Type B pancreatic cell (in vitro differentiated cells): ENCODE measurements around the gene LIPC. TPM values are rescaled to one million over a fixed set of nuclear protein-coding genes. Genes with fewer than 3 reads are reported as not detected.

Source experiments
- DNase-seq: peaks from one replicate; pipeline ENCODE4 v3.0.0; 2021; ENCODE audit warnings: mixed read lengths; ENCODE audit not compliant: unreplicated experiment; ENCODE audit errors: extremely low spot score
- H3K27ac Mint-ChIP-seq: 2 replicates; pipeline ENCODE4 v1.8.0; 2021; ENCODE audit warnings: mild to moderate bottlenecking, mixed read lengths
- H3K27me3 Mint-ChIP-seq: 2 replicates; pipeline ENCODE4 v1.8.0; 2021; ENCODE audit warnings: mixed read lengths
- H3K36me3 Mint-ChIP-seq: 2 replicates; pipeline ENCODE4 v1.8.0; 2021; ENCODE audit warnings: mixed read lengths
- H3K4me1 Mint-ChIP-seq: one replicate; pipeline ENCODE4 v1.8.0; 2021; ENCODE audit warnings: mixed read lengths; ENCODE audit not compliant: unreplicated experiment
- H3K4me3 Mint-ChIP-seq: 2 replicates; pipeline ENCODE4 v1.8.0; 2021; ENCODE audit warnings: mild to moderate bottlenecking, mixed read lengths
- H3K9me3 Mint-ChIP-seq: 2 replicates; pipeline ENCODE4 v1.8.0; 2021; ENCODE audit warnings: mixed read lengths
- total RNA-seq: library from RNA; stranded (reverse); gene quantifications from 2 replicates; pipeline ENCODE4 v1.2.1, GENCODE V29; 2021; ENCODE audit warnings: low replicate concordance
- TF ChIP-seq, protein P1 (sequence below): fragments of 200-600 bp; sonication (generic); conservative IDR thresholded peaks from 2 replicates; pipeline ENCODE4 v1.5.0; 2021; ENCODE audit warnings: antibody characterized with exemption, mild to moderate bottlenecking

LIPC gene
- total RNA-seq, 1 donor from 2014 or later = 10.9 TPM

DNA sequence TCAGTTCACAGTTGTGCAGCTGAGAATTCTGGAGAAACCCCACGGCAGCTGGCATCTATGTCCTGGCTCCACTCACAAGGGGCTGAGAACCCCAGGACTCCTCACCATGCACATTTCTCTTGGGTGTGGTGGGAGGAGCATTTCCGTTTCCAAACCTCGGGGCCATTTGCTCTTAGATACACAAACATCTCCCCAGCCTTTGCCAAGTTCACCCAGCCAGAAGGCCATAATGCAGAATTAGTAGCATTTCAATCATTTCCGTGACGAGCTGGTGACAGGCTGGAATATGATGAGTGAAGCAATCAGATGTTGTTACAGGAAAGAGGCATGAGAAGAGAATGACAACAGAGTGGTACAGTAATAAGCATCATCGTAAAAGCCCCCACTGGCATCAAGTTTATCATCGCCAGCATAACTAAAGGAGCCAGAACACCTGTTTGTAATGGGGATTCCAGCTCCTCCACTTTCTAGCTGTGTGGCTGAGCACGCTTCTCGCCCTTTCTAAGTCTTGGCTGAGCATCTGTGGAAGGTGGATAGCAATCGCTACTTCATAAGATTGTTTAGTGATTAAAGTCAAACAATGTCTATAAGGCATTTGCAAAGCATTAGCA, 82.0 kb downstream of the LIPC start:
- Mint-ChIP-seq H3K4me1 (peaks cover 16% of the 10 kb centered on the region), H3K36me3 (peaks cover 12% of the 10 kb centered on the region), H3K4me3 (no peak overlapping the region), H3K27me3 (no peaks in the 10 kb centered on the region), H3K27ac (no peak overlapping the region), H3K9me3 (no peaks in the 10 kb centered on the region)
- TF ChIP-seq, protein P1, sequence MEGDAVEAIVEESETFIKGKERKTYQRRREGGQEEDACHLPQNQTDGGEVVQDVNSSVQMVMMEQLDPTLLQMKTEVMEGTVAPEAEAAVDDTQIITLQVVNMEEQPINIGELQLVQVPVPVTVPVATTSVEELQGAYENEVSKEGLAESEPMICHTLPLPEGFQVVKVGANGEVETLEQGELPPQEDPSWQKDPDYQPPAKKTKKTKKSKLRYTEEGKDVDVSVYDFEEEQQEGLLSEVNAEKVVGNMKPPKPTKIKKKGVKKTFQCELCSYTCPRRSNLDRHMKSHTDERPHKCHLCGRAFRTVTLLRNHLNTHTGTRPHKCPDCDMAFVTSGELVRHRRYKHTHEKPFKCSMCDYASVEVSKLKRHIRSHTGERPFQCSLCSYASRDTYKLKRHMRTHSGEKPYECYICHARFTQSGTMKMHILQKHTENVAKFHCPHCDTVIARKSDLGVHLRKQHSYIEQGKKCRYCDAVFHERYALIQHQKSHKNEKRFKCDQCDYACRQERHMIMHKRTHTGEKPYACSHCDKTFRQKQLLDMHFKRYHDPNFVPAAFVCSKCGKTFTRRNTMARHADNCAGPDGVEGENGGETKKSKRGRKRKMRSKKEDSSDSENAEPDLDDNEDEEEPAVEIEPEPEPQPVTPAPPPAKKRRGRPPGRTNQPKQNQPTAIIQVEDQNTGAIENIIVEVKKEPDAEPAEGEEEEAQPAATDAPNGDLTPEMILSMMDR = no peak
- no peak for DNase-seq

DNA sequence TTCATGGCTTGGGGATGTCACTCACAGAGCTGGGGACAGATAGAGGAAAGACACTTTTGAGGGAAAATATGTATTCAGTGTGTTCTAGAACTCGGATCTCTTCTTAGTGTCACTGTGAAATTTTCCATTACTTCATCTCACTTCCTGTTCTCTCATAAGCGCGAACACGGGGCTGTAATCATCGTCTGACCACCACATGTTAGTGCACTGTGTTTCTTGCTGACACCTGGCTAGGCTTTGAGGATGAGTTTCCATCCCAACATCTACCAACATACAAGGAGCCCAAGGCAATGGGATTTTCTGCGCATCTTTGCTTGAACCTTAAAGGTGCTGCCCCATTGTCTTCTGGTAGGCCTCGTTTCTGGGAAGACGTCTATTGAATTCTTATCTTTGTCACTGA, 84.0 kb downstream of the LIPC start:
- TF ChIP-seq, protein P1 = no peak

DNA sequence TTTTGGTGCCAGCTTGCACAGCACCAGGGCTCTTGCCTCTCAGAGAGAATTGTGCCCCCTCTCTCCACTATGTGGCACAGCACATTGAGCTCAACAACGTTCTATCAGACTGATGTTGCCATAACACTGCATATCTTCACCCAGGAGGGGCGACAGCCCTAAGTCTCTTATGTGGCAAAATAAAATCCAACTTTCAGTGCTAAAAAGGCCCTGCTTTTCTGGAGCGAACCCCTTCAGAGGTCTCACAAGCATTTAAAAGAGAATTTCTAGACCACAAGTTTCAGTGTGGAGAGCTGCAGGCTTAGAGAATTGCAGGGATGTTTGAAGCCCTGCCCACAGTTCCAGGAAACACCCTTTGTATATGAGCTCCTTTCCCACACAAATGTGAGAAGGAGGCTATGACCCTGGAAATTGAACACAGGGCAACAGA, 85.5 kb downstream of the LIPC start:
- peaks cover 12% of the 10 kb centered on the region for H3K36me3 Mint-ChIP-seq

More for the DNA sequence above, 84.0 kb downstream of the LIPC start:
- Mint-ChIP-seq H3K36me3 (peaks cover 12% of the 10 kb centered on the region), H3K27ac (no peak overlapping the region), H3K4me1 (peaks cover 31% of the 10 kb centered on the region), H3K27me3 (no peaks in the 10 kb centered on the region), H3K9me3 (no peaks in the 10 kb centered on the region), H3K4me3 (no peak overlapping the region)
- DNase-seq = no peak

DNA sequence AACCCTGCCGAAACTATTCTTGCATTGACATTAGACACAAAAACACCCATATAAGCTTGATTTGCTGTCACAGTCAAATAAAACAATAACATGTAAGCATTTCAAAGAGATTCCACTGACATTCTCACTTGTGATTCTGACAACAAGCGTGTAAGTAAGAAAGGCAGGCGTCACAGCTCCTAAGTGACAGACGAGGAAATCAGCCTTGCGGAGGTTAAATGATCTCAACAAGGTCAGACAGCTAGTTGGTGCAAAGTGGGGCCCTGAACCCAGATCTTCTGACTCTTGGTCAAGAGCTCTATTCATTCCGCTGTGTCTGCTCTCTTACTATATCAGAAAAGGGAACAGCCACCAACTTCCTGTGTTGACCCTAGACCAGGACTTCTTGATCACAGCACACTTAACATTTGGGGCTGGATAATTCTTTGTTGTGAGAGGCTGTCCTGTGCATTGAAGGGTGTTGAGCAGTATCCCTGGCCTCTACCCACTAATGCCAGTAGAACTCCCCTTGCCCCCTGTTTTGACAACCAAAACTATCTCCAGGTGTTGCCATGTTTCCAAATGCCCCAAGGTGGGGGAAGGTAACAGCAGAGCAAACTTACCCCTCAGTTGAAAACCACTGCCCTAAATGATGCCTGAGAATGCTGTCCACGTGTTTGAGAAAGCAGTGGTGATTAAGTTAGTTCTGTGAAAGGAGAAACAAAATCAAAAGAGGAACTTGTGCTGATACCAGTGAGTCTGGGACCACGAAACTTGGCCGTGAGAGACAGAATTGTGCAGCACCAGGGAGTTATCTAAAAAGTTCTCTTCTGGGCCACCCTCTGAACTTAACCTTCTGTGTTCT, 86.1 kb downstream of the LIPC start:
- peaks cover 12% of the 10 kb centered on the region for H3K36me3 Mint-ChIP-seq
- H3K27ac Mint-ChIP-seq = peak overlapping the region; percentile 81
- peaks cover 4% of the 10 kb centered on the region for H3K27me3 Mint-ChIP-seq
- no peak overlapping the region for H3K4me3 Mint-ChIP-seq
- H3K9me3 Mint-ChIP-seq = no peaks in the 10 kb centered on the region
- TF ChIP-seq, protein P1 = no peak
- peaks cover 47% of the 10 kb centered on the region for H3K4me1 Mint-ChIP-seq
- no peak for DNase-seq

More for the DNA sequence above, 85.5 kb downstream of the LIPC start:
- H3K27ac Mint-ChIP-seq = peak overlapping the region; percentile 81
- TF ChIP-seq, protein P1 = no peak
- peaks cover 46% of the 10 kb centered on the region for H3K4me1 Mint-ChIP-seq
- H3K9me3 Mint-ChIP-seq = no peaks in the 10 kb centered on the region
- H3K4me3 Mint-ChIP-seq = no peak overlapping the region
- DNase-seq = no peak
- peaks cover 4% of the 10 kb centered on the region for H3K27me3 Mint-ChIP-seq

DNA sequence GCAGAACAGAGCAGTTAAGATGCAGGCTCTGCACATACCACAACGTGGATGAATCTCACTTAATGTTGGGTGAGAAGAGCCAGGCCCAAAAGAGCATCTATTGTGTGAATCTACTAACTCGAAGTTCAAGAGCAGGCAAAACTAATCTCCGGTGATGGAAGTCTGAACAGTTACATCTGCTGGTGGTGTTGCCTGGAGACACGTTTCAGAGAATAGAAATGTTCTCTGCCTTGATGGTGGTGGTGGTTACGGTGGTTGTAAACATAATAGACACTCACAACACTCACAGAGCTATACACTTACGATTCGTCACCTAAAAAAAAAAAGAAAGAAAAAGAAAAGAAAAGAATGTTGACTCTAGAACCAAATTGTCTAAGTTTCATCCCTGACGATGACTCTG, 86.8 kb downstream of the LIPC start:
- Mint-ChIP-seq H3K27ac (no peak overlapping the region), H3K9me3 (no peaks in the 10 kb centered on the region), H3K36me3 (peaks cover 12% of the 10 kb centered on the region), H3K4me1 (peaks cover 43% of the 10 kb centered on the region), H3K27me3 (peaks cover 4% of the 10 kb centered on the region), H3K4me3 (no peak overlapping the region)
- TF ChIP-seq, protein P1 = no peak
- no peak for DNase-seq
